Measurements from ENCODE around the gene PLA1A. TPM values are rescaled to one million over a fixed set of nuclear protein-coding genes. Genes with fewer than 3 reads are reported as not detected.
"Not testable (repeated sequence)": the region's sequence is repeated elsewhere in the genome, so short reads cannot be mapped to it uniquely, and the experiment has no call there.

The PLA1A gene
- total RNA-seq, 4 donors from 2014 or later = 2.0 to 6.7 (median 3.9) TPM

DNA sequence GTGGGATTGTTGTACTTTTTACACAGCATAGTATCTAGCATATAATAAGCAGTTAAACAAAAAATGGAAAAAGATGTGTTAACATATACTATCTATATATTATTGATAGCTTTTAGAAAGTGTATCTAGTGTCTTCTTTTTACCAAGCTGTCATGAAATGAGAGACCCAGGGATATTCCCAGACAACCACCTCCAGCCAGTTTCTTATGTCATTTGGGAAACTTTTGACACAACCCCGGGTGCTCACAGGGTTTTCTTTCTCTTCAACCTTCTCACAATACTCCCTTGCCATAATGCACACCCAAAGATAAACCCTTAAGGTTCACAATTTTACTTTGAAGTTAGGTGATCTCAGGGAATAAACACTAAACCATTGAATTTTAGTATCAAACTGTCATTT is 4.8 kb upstream of the PLA1A start:
- H3K36me3 ChIP-seq = no peaks in the 10 kb centered on the region
- no peaks in the 10 kb centered on the region for H3K27me3 ChIP-seq
- no peak for DNase-seq
- H3K4me3 ChIP-seq (replicated peaks in 1 of 3) = no peak overlapping the region
- no peak overlapping the region for H3K27ac ChIP-seq
- H3K4me1 ChIP-seq = peaks cover 0 to 6% of the 10 kb centered on the region in 2 donors
- WGBS, 2 donors = 87 to 93% methylated on average over 1 of the region's 1 CpG
- H3K9me3 ChIP-seq = no peaks in the 10 kb centered on the region
- TF ChIP-seq POLR2A (IDR thresholded peaks at IDR 0.05) = no peak
- TF ChIP-seq, protein P1, sequence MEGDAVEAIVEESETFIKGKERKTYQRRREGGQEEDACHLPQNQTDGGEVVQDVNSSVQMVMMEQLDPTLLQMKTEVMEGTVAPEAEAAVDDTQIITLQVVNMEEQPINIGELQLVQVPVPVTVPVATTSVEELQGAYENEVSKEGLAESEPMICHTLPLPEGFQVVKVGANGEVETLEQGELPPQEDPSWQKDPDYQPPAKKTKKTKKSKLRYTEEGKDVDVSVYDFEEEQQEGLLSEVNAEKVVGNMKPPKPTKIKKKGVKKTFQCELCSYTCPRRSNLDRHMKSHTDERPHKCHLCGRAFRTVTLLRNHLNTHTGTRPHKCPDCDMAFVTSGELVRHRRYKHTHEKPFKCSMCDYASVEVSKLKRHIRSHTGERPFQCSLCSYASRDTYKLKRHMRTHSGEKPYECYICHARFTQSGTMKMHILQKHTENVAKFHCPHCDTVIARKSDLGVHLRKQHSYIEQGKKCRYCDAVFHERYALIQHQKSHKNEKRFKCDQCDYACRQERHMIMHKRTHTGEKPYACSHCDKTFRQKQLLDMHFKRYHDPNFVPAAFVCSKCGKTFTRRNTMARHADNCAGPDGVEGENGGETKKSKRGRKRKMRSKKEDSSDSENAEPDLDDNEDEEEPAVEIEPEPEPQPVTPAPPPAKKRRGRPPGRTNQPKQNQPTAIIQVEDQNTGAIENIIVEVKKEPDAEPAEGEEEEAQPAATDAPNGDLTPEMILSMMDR (IDR thresholded peaks at IDR 0.05) = no peak
- intact Hi-C loops (cut with DNase I) = no loop called here

DNA sequence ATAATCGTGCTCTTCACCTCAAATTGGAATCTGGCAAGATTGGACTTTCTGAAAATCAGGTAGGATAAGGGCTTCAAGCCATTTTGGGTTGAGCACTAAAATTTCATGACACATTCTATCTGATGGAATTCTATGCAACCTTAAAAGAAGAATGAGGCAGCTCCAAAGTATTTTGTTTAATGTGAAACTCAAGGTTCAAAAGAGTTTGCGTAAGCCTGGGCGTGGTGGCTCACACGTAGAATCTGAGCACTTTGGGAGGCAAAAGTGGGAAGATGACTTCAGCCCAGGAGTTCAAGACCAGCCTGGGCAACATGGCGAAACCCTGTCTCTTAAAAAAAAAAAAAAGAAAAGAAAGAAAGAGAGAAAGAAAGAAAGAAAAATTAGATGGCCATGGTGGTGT is 3.6 kb upstream of the PLA1A start:
- Histone ChIP-seq H3K9me3 (no peaks in the 10 kb centered on the region), H3K27me3 (no peaks in the 10 kb centered on the region), H3K27ac (no peak overlapping the region), H3K36me3 (no peaks in the 10 kb centered on the region), H3K4me3 (replicated peaks in 1 of 3) (no peak overlapping the region), H3K4me1 (peaks cover 0 to 9% of the 10 kb centered on the region in 2 donors)
- no peak for DNase-seq
- intact Hi-C loops (cut with DNase I) = no loop called here
- no peak for TF ChIP-seq POLR2A (IDR thresholded peaks at IDR 0.05)
- WGBS, 2 donors = 83 to 94% methylated on average over 5 of the region's 5 CpGs

DNA sequence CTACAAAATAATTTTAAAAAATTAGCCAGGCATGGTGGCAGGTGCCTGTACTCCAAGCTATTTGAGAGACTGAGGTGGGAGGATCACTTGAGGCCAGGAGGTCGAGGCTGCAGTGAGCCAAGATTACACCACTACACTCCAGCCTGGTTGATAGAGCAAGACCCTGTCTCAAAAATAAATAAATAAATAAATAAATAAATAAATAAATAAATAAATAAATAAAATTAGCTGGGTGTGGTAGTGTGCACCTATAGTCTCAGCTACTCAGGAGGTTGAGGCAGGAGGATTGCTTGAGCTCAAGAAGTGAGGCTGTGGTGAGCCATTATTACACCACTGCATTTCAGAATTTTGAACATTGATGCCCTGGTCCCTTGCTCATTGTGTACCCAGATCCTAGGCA is 2.8 kb upstream of the PLA1A start:
- WGBS, 2 donors = 88 to 90% methylated on average over 1 of the region's 1 CpG
- H3K4me3 ChIP-seq (replicated peaks in 1 of 3); intact Hi-C loops (cut with DNase I); H3K36me3 ChIP-seq; H3K27ac ChIP-seq; H3K9me3 ChIP-seq; DNase-seq; H3K27me3 ChIP-seq; H3K4me1 ChIP-seq: not testable (repeated sequence)

DNA sequence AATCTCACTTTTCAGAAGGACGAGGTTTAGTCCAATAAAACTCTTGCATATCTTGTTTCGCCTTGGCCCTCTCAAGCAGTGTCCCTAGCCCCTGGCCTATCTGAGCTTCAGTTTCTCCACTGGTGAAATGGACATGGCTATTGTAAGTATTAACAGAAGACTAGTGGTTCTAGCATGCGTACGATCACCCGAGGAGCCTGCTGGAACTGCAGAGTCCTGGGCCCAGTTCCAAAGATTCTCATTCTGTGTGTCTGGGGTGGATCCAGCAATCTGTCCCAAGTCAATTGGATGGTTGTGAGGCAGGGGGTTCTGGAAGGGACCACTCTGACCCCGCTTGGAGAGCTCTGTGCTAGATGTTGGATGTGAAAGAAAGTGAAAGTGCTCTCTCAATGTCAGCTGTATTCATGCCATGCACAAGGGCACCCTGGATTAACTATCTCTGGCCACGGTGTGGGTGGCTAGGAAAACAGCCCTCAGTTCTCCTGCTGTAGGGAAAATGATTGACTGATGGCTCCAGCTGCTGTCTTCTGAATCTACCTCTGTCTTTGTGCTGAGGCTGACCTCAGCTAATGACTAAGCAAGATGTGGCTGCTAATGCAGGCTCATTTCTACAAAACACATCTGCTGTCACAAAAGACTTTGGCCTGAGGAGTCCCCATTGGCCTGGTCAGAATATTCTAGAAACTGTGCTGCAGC is 1.9 kb upstream of the PLA1A start:
- no peak for DNase-seq
- TF ChIP-seq POLR2A (IDR thresholded peaks at IDR 0.05) = no peak
- TF ChIP-seq, protein P1 (IDR thresholded peaks at IDR 0.05) = no peak
- H3K9me3 ChIP-seq = no peaks in the 10 kb centered on the region
- H3K4me3 ChIP-seq (replicated peaks in 1 of 3) = no peak overlapping the region
- WGBS, 2 donors = 84 to 95% methylated on average over 7 of the region's 7 CpGs
- H3K27me3 ChIP-seq = no peaks in the 10 kb centered on the region
- no peak overlapping the region for H3K27ac ChIP-seq
- intact Hi-C loops (cut with DNase I) = no loop called here
- H3K36me3 ChIP-seq = no peaks in the 10 kb centered on the region
- peaks cover 0 to 9% of the 10 kb centered on the region in 2 donors for H3K4me1 ChIP-seq

DNA sequence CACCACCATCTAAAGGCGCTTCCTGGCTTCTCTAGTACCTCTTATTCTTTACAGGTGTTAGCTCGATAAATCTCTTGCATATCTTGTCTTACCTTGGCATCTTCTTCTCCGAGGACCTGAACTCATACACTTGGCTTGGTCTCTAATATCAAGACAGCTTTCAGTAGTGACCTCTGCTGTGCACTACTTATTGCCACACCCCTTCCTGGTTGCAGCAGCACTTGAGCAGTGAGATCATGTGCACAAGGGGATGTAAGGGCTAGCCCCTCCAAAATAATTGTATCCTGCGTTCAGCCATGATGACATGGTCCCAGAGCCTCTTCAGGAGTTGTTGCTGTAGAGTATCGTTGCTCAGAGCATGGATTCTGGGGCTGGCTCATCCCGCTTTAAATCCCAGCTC is 1.3 kb upstream of the PLA1A start:
- Histone ChIP-seq H3K27ac (no peak overlapping the region), H3K4me1 (peaks cover 0 to 9% of the 10 kb centered on the region in 2 donors), H3K4me3 (replicated peaks in 1 of 3) (no peak overlapping the region), H3K9me3 (no peaks in the 10 kb centered on the region), H3K36me3 (no peaks in the 10 kb centered on the region), H3K27me3 (no peaks in the 10 kb centered on the region)
- TF ChIP-seq, protein P1 (IDR thresholded peaks at IDR 0.05) = no peak
- no peak for TF ChIP-seq POLR2A (IDR thresholded peaks at IDR 0.05)
- intact Hi-C loops (cut with DNase I) = no loop called here
- DNase-seq = no peak
- WGBS, 2 donors = 82 to 87% methylated on average over 6 of the region's 6 CpGs

DNA sequence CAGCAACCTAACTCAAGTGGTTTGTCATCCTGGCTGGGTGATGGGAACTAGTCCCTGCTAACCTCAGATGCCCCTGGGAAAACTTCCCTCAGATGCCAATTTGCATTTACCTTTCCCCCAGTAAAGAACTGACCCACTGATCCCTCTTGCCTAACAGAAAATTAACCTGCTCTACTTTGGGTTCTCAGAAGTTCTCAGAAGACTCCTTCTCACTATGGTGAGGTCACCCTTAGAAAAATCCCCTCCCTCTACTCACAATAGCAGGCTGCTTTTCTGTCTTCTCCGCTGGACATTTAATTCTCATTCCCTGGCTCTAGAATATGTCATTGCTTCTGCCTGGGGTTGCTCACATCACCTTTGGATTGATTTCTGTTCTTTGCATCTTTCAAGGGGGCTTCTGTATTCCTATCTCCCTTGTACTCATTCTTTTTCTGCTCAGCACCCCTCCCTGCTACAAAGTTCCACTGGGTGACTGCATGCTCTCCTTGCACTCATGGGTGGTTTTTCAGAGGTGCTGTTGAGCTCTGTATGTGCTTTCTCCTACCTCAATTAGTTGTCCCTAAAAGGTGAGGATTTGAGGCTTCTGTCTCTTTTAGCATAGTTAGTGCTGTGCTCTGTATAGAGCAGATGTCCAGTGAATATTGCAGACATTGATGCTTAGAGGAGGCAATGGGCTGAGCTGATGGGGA is 869 bp downstream of the PLA1A start:
- Histone ChIP-seq H3K9me3 (no peaks in the 10 kb centered on the region), H3K4me1 (peaks cover 0 to 9% of the 10 kb centered on the region in 2 donors), H3K36me3 (no peaks in the 10 kb centered on the region), H3K27ac (peak overlapping the region in 1 of 3 donors; percentile 62), H3K27me3 (no peaks in the 10 kb centered on the region), H3K4me3 (replicated peaks in 1 of 3) (no peak overlapping the region)
- no peak for DNase-seq
- intact Hi-C loops (cut with DNase I) = no loop called here
- TF ChIP-seq POLR2A (IDR thresholded peaks at IDR 0.05) = no peak
- TF ChIP-seq, protein P1 (IDR thresholded peaks at IDR 0.05) = no peak
- 85 to 92% methylated on average over 1 of the region's 1 CpG for WGBS, 2 donors

Measured in thyroid gland (tissue), 4 donors.